Measurements from ENCODE around the gene MYBL2.

GRCh38 chr20:43765916-43766315 lies 99.0 kb downstream of the MYBL2 start:
- TF ChIP-seq CTCF (IDR thresholded peaks at IDR 0.05; ENCODE audit: poor library complexity) (no peak), EZH2 (IDR thresholded peaks at IDR 0.05; ENCODE audit: borderline replicate concordance) (no peak)
